GM12872 (cell line): ENCODE data around the gene KIFC3.

Source experiments
- CTCF ChIP-seq: IDR thresholded peaks from 3 replicates; pipeline ENCODE4 v1.5.1; 2011; ENCODE audit warnings: low read depth, mild to moderate bottlenecking, low read length, moderate library complexity; ENCODE audit not compliant: insufficient read depth

Gene KIFC3

GRCh38 chr16:57774705-57775285 is 27.5 kb downstream of the KIFC3 start:
- TF ChIP-seq CTCF: no peak

- no peak for TF ChIP-seq CTCF
Measured at GRCh38 chr16:57773655-57774295, 28.5 kb downstream of the KIFC3 start.

GRCh38 chr16:57773019-57773418 is 29.3 kb downstream of the KIFC3 start:
- no peak for TF ChIP-seq CTCF

- no peak for TF ChIP-seq CTCF
Measured at GRCh38 chr16:57771141-57771785, 31.0 kb downstream of the KIFC3 start.

DNA sequence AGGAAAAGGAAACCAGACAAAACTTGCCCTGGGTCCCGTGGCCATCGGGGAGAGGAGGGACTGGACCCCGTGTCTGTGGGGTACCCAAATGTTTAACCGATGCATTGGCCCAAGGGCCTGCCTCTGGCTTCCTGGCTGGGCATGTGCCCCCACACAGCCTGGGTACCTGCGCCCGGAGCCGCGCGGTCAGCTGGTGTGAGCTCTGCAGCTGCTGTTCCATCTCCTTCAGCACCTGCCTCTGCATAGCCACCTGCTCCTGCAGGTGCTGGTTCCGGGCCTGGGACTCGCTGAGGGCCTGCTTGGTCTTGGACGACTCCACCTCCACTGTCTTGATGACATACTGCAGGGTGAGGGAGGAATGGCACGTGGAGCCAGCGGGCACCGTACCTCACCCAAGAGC is 31.9 kb downstream of the KIFC3 start:
- no peak for TF ChIP-seq CTCF

DNA sequence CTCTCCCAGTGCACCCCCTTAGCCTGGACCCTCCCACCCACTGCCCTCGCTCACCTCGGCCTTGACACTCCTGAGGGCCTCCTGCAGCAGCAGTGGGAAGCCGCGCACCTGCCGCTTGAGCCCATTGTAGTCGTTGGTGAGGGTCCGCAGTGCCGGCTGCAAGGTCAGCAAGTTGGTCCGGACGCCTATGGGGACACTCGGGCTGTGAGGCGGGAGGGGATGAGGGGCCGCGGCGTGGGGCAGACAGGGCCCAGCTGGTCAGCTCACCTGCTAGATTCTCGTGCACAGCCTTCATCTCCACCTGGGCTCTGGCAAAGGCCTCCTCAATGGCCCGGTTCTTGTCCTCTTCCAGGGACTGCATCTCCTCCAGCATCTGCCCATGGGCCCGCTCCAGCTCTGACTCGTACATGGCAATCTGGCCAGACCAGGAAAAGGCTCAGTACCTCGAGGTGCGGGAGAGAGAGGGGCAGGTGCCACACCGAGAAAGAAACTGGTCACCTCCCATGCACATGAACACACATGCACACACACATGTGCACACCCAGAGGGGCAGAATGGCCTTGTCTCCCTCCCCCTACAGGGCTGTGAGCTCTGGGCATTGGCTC is 32.6 kb downstream of the KIFC3 start:
- TF ChIP-seq CTCF: no peak

DNA sequence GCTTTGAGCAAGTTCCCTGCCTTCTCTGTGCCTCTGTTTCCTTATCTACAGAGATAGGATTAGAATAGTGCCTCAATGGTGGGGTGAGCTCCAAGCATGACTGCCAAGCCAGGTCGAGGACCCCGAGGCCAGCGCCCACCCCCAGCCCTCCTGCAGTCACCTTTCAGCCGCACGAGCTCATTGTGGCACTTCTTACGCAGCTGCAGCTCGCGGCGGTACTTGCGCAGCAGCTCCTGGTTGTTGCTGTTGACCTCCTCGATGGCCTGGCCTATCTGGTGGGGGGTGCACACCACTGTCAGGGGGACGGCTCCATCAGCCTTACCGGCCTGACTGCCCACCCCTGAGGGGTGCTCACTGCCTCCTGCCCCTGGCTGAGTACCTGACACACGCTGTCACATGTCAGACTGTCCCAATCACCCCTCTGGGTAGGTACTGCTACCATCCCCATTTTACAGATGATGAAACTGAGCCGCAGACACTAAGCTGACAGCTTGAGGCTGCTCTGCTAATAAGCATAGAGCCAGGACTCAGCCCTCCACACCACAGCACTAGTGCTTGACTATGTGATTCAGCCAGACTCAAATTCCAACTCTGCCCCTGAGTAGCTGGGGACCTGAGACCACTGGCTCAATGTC is 35.5 kb downstream of the KIFC3 start:
- no peak for TF ChIP-seq CTCF
